Mucosa of rectum (tissue), 2 donors: ENCODE measurements around the gene FOXP2.
A peak's percentile ranks its signal among the peaks of the same experiment; 100 is the strongest.

ENCODE experiments used
- H3K27ac ChIP-seq, 2 donors: one replicate each; pipeline ENCODE4 v1.7.0; 2013; ENCODE audit warnings: inconsistent platforms in 2 of 2, low read depth in 2 of 2, low read length in 2 of 2
- H3K27me3 ChIP-seq, 2 donors: one replicate each; pipeline ENCODE4 v1.7.0; 2013; ENCODE audit warnings: low read length in 2 of 2; ENCODE audit not compliant: control insufficient read depth in 2 of 2, insufficient read depth in 2 of 2
- H3K36me3 ChIP-seq, 2 donors: one replicate each; pipeline ENCODE4 v1.7.0; 2013; ENCODE audit warnings: low read length in 2 of 2; ENCODE audit not compliant: control insufficient read depth in 2 of 2, insufficient read depth in 2 of 2
- H3K4me1 ChIP-seq, 2 donors: one replicate each; pipeline ENCODE4 v1.7.0; 2013; ENCODE audit warnings: low read length in 2 of 2, mild to moderate bottlenecking in 1 of 2; ENCODE audit not compliant: control insufficient read depth in 2 of 2, insufficient read depth in 2 of 2
- H3K4me3 ChIP-seq, 2 donors: one replicate each; pipeline ENCODE4 v1.7.0; 2013; ENCODE audit warnings: low read length in 2 of 2
- H3K9ac ChIP-seq, 2 donors: one replicate each; pipeline ENCODE4 v1.7.0; 2013; ENCODE audit warnings: low read length in 2 of 2, low read depth in 1 of 2, mild to moderate bottlenecking in 1 of 2
- H3K9me3 ChIP-seq, 2 donors: one replicate each; pipeline ENCODE4 v1.7.0; 2013; ENCODE audit warnings: low read length in 2 of 2; ENCODE audit not compliant: control insufficient read depth in 2 of 2
- donor health status: healthy.
- donor health status: Normal muscosa, but diverticular disease.

FOXP2 gene

GRCh38 chr7:114402876-114403635 is 11.6 kb upstream of the FOXP2 start:
- Histone ChIP-seq H3K27me3 (no peaks in the 10 kb centered on the region), H3K36me3 (no peaks in the 10 kb centered on the region), H3K9ac (no peak overlapping the region), H3K4me3 (no peak overlapping the region), H3K4me1 (peaks cover 3 to 11% of the 10 kb centered on the region in 2 donors), H3K27ac (no peak overlapping the region), H3K9me3 (no peaks in the 10 kb centered on the region)

- Histone ChIP-seq H3K9me3 (no peaks in the 10 kb centered on the region), H3K9ac (no peak overlapping the region), H3K4me1 (peaks cover 3 to 11% of the 10 kb centered on the region in 2 donors), H3K4me3 (no peak overlapping the region), H3K27me3 (no peaks in the 10 kb centered on the region), H3K27ac (no peak overlapping the region), H3K36me3 (no peaks in the 10 kb centered on the region)
These were observed 9.2 kb upstream of the FOXP2 start for GRCh38 chr7:114405427-114405826.

- peaks cover 3 to 24% of the 10 kb centered on the region in 2 donors for H3K4me1 ChIP-seq
- no peaks in the 10 kb centered on the region for H3K36me3 ChIP-seq
- H3K9me3 ChIP-seq = no peaks in the 10 kb centered on the region
- H3K4me3 ChIP-seq = no peak overlapping the region
- no peak overlapping the region for H3K27ac ChIP-seq
- no peak overlapping the region for H3K9ac ChIP-seq
- H3K27me3 ChIP-seq = no peaks in the 10 kb centered on the region
These were observed 4.9 kb upstream of the FOXP2 start for GRCh38 chr7:114409750-114410149.

GRCh38 chr7:114412548-114412947 is 2.1 kb upstream of the FOXP2 start:
- no peaks in the 10 kb centered on the region for H3K9me3 ChIP-seq
- H3K27me3 ChIP-seq = no peaks in the 10 kb centered on the region
- H3K27ac ChIP-seq = no peak overlapping the region
- peaks cover 3 to 13% of the 10 kb centered on the region in 2 donors for H3K4me1 ChIP-seq
- H3K4me3 ChIP-seq = no peak overlapping the region
- H3K36me3 ChIP-seq = no peaks in the 10 kb centered on the region
- H3K9ac ChIP-seq = no peak overlapping the region

GRCh38 chr7:114413761-114414155 is 857 bp upstream of the FOXP2 start:
- H3K27ac ChIP-seq = peak overlapping the region; percentile 18 to 30
- H3K4me1 ChIP-seq = peaks cover 0 to 13% of the 10 kb centered on the region in 2 donors
- no peak overlapping the region for H3K9ac ChIP-seq
- H3K36me3 ChIP-seq = no peaks in the 10 kb centered on the region
- no peaks in the 10 kb centered on the region for H3K27me3 ChIP-seq
- H3K4me3 ChIP-seq = peak overlapping the region; percentile 16 to 25
- H3K9me3 ChIP-seq = no peaks in the 10 kb centered on the region

- Histone ChIP-seq H3K36me3 (no peaks in the 10 kb centered on the region), H3K4me1 (peaks cover 0 to 13% of the 10 kb centered on the region in 2 donors), H3K27ac (peak overlapping the region; percentile 30 to 52), H3K4me3 (peak overlapping the region; percentile 65 to 71), H3K9ac (peak overlapping the region; percentile 39 to 43), H3K27me3 (no peaks in the 10 kb centered on the region), H3K9me3 (no peaks in the 10 kb centered on the region)
These were observed 712 bp downstream of the FOXP2 start for GRCh38 chr7:114415064-114415989.

- Histone ChIP-seq H3K36me3 (no peaks in the 10 kb centered on the region), H3K27ac (peak overlapping the region in 1 of 2 donors; percentile 4), H3K9me3 (no peaks in the 10 kb centered on the region), H3K27me3 (no peaks in the 10 kb centered on the region), H3K4me1 (peaks cover 0 to 13% of the 10 kb centered on the region in 2 donors), H3K9ac (no peak overlapping the region), H3K4me3 (peak overlapping the region; percentile 65 to 71)
These were observed 1.7 kb downstream of the FOXP2 start for GRCh38 chr7:114416129-114416990.

GRCh38 chr7:114417290-114417689 is 2.7 kb downstream of the FOXP2 start:
- Histone ChIP-seq H3K27me3 (no peaks in the 10 kb centered on the region), H3K27ac (no peak overlapping the region), H3K4me3 (no peak overlapping the region), H3K4me1 (peaks cover 0 to 13% of the 10 kb centered on the region in 2 donors), H3K9ac (no peak overlapping the region), H3K36me3 (no peaks in the 10 kb centered on the region), H3K9me3 (no peaks in the 10 kb centered on the region)

- no peaks in the 10 kb centered on the region for H3K27me3 ChIP-seq
- H3K4me3 ChIP-seq = peak overlapping the region in 1 of 2 donors; percentile 20
- no peak overlapping the region for H3K9ac ChIP-seq
- no peaks in the 10 kb centered on the region for H3K36me3 ChIP-seq
- no peaks in the 10 kb centered on the region for H3K9me3 ChIP-seq
- H3K27ac ChIP-seq = no peak overlapping the region
- peaks cover 0 to 17% of the 10 kb centered on the region in 2 donors for H3K4me1 ChIP-seq
These were observed 3.5 kb downstream of the FOXP2 start for GRCh38 chr7:114418117-114418516.
